Activated CD4-positive, CD25-positive, alpha-beta regulatory T cell (primary cell): ENCODE measurements around the gene ADARB2.
"Not testable (repeated sequence)": the region's sequence is repeated elsewhere in the genome, so short reads cannot be mapped to it uniquely, and the experiment has no call there.

Experiments used
- DNase-seq, 4 experiments: peaks; one replicate each; lab custom pipeline; 2025; lab: John Stamatoyannopoulos, UW

Gene ADARB2

GRCh38 chr10:1546431-1547110 lies 190.8 kb downstream of the ADARB2 start:
- no peak for DNase-seq

- DNase-seq, result no peak
Observed at GRCh38 chr10:1545524-1545923, 191.8 kb downstream of the ADARB2 start.

GRCh38 chr10:1544929-1545328 lies 192.4 kb downstream of the ADARB2 start:
- no peak for DNase-seq

GRCh38 chr10:1544209-1544673 lies 193.1 kb downstream of the ADARB2 start:
- no peak for DNase-seq

- no peak for DNase-seq
Observed at GRCh38 chr10:1543596-1543995, 193.7 kb downstream of the ADARB2 start.

GRCh38 chr10:1542941-1543340 lies 194.4 kb downstream of the ADARB2 start:
- DNase-seq, result no peak

DNA sequence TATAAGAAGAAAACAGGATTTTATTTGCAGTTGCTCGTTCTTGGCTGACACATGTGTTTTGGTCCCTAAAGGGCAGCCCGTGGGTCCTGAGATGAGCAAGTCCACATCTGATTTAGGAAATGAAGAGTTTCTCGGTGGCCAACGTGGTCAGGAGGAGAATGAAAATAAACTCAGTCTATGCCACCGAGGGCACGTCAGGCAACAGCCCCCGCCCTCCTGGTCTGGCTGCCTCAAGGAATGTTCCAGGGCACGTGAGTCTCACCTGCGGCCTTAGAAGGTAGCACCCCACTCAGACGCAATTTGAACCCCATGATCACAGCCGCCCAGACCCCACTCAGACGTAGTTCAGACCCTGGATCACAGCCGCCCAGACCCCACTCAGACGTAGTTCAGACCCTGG lies 197.2 kb downstream of the ADARB2 start:
- DNase-seq, result no peak

DNA sequence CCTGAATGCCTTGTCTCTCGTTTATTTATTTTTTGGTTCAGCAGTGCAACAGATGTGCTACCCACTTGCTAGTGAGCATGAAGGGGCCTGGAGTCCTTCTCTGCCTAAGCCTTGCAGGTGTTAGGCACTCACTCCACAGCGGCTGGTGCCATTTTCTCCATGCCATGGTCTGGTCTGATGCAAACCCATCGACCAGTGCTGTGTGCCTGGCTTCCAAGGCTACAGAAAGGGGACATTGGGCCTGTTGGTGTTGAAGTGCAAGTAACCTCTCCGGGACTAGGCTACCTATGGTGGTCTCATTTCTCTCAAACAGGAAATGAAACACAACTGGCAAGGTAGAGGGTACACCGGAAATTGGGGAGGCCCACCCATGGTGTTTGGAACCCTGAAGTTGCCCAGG lies 198.1 kb downstream of the ADARB2 start:
- no peak for DNase-seq

- no peak for DNase-seq
Observed at GRCh38 chr10:1538531-1539061, 198.7 kb downstream of the ADARB2 start.

- no peak for DNase-seq
Observed at GRCh38 chr10:1538121-1538520, 199.2 kb downstream of the ADARB2 start.

DNA sequence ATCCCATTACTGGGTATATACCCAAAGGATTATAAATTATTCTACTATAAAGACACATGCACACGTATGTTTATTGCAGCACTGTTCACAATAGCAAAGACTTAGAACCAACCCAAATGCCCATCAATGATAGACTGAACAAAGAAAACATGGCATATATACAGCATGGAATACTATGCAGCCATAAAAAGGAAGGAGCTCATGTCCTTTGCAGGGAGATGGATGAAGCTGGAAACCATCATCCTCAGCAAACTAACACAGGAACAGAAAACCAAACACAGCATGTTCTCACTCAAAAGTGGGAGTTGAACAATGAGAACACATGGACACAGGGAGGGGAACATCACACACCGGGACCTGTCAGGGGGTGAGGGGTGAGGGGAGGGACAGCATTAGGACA lies 199.9 kb downstream of the ADARB2 start:
- DNase-seq, result not testable (repeated sequence)

DNA sequence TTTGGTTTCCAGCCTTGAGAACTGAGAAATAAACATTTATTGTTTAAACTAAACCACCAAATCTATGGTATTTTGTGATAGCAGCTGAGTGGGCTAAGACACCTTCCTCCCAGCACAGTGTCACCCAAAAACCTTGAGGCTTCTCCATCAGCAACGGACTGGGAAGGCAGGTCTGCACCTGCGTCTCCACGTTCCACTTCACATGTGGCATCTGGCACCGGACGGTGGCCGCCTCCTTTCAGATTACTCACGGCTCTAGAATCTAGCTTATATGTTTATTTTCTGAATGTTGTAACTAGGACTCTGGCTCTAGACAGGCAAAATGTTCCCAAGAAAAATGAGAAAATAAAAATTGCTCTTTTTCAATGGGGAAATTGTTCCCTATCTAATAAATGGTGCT lies 201.0 kb downstream of the ADARB2 start:
- DNase-seq, result no peak

GRCh38 chr10:1535301-1535965 lies 201.9 kb downstream of the ADARB2 start:
- no peak for DNase-seq

GRCh38 chr10:1534820-1535219 lies 202.5 kb downstream of the ADARB2 start:
- DNase-seq, result no peak

GRCh38 chr10:1532636-1533035 lies 204.7 kb downstream of the ADARB2 start:
- DNase-seq, result no peak

DNA sequence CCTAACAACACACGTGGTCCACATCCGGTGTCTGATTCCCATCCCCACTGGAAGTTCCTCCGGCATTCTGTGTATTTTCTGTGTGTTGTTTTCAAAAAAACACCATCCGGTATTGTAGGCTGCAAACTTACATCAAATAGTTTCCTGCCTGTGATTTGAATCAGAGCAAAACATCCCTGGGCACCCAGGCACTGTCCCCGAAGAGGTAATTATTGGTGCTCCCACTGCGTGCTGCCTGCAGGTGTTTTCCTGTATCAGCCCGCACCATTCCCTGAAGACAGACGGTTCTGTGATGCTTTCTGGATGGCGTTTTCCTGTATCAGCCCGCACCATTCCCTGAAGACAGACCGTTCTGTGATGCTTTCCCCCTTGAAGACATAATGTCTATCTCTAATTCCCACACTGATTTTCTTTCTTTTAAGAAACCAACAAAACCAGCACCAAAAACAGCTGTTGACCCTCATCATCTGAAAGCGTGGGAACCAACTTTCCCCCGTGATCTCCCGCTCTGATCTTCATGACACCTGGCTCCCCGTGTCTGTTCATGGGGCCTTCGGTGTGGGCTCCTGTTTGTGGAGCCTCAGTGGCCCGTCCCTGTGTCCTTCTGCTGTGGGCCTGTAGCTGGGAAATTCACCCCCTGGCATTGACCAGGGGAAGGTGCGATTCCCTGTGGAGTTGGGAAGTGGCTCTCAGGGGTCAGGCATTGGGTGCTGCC lies 205.3 kb downstream of the ADARB2 start:
- no peak for DNase-seq

GRCh38 chr10:1530871-1531517 lies 206.3 kb downstream of the ADARB2 start:
- no peak for DNase-seq

- DNase-seq, result no peak
Observed at GRCh38 chr10:1529806-1530413, 207.4 kb downstream of the ADARB2 start.

DNA sequence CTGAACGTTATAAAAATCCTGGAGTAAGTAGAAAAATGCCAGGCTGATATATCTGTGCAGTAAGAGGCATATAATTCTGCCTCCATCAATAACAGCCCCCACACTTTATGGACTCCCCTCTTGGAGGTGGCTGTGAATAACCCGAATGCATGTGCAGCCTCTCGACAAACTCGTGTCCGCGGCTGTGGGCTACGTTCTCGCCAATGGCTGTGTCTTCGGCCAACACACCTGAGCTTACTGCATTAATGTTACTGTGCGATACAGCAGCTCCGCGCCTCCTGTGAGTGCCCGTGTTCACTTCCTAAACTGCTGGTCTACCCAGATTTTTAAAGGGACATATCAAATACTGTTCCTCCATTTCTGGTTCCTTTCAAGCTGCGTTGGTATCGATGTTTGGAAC lies 209.4 kb downstream of the ADARB2 start:
- no peak for DNase-seq

DNA sequence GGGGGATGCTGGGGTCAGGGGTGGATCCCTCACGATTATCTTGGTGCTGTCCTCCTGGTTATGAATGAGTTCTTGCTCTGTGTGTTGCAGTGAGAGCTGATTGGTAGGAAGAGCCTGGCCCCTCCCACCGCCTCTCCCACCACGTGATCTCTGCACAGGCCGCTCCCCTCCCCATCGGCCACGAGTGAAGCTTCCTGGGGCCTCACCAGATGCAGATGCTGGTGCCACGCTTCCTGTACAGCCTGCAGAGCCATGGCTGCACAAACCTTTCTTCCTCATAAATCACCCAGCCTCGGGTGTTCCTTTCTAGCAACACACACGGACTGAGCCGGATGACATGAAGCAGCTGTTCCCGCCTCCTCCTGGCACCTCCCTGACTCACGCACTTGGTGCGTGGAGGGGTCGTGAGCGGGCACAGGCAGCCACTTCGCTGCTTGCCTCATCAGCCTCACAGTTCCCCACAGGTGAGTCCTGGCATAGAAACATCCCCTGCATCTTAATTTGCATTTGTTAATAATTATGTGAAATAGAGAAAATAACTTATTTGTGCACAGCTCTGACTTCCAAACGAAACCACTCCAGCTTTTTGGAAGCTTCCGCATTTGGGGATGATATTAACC lies 210.8 kb downstream of the ADARB2 start:
- no peak for DNase-seq

GRCh38 chr10:1525354-1526162 lies 211.8 kb downstream of the ADARB2 start:
- no peak for DNase-seq
